HEK293 (cell line): ENCODE results near the gene PIP4K2C.

Experiments used
- CTCF ChIA-PET: fragments of 350-600 bp; formaldehyde crosslinking; extraction: SDS; loops from one replicate; lab custom pipeline; 2021; ENCODE audit warnings: antibody characterized with exemption; lab: Yijun Ruan, JAX
- POLR2A ChIA-PET: fragments of 300-600 bp; formaldehyde crosslinking; extraction: SDS; loops from one replicate; lab custom pipeline; 2020; ENCODE audit warnings: antibody characterized with exemption, inconsistent platforms; lab: Yijun Ruan, JAX
- H3K27ac ChIP-seq: fragments of 200-500 bp; sonication (Bioruptor generic); 2 replicates; pipeline ENCODE4 v1.5.1; 2014; ENCODE audit warnings: low read depth, low read length, control low read depth, inconsistent platforms; ENCODE audit errors: extremely low read depth
- H3K36me3 ChIP-seq, 2 experiments: fragments of 200-500 bp in 1 of 2; sonication (Bioruptor generic) in 1 of 2; 1 replicate in 1 of 2; 2 replicates in 1 of 2; pipeline ENCODE4 v1.5.1; 2014 to 2017; ENCODE audit warnings: inconsistent platforms in 2 of 2, low read length in 2 of 2; ENCODE audit not compliant: control insufficient read depth in 2 of 2, insufficient read depth in 1 of 2
- H3K4me1 ChIP-seq: fragments of 200-500 bp; sonication (Bioruptor generic); 2 replicates; pipeline ENCODE4 v1.5.1; 2014; ENCODE audit warnings: mild to moderate bottlenecking, low read length, inconsistent platforms; ENCODE audit not compliant: control insufficient read depth, insufficient read depth
- H3K4me3 ChIP-seq: 2 replicates; pipeline ENCODE4 v1.5.1; 2011; ENCODE audit warnings: low read depth, mild to moderate bottlenecking, control low read depth, low read length, moderate library complexity
- H3K9me3 ChIP-seq: fragments of 200-500 bp; sonication (Bioruptor generic); 2 replicates; pipeline ENCODE4 v1.5.1; 2014; ENCODE audit warnings: low read depth, low read length, inconsistent platforms; ENCODE audit not compliant: control insufficient read depth, insufficient read depth
- ELK4 ChIP-seq: IDR thresholded peaks from 2 replicates; pipeline ENCODE4 v1.6.1; 2011; ENCODE audit warnings: mild to moderate bottlenecking, low read depth, low read length, borderline replicate concordance
- HOXC10 ChIP-seq: sonication (generic); formaldehyde crosslinking; IDR thresholded peaks from 2 replicates; pipeline ENCODE4 v1.8.1; 2023; ENCODE audit warnings: mild to moderate bottlenecking, missing genetic modification reagents
- HOXD13 ChIP-seq: sonication (generic); formaldehyde crosslinking; IDR thresholded peaks from 2 replicates; pipeline ENCODE4 v1.8.0; 2022; ENCODE audit warnings: missing genetic modification reagents, borderline replicate concordance
- MEIS1 ChIP-seq: sonication (generic); formaldehyde crosslinking; IDR thresholded peaks from 2 replicates; pipeline ENCODE4 v1.8.1; 2022; ENCODE audit warnings: missing genetic modification reagents, mild to moderate bottlenecking, borderline replicate concordance
- TSHZ1 ChIP-seq: fragments of 450-650 bp; formaldehyde crosslinking; IDR thresholded peaks from 2 replicates; pipeline ENCODE4 v1.5.1; 2016; ENCODE audit warnings: missing biosample characterization, missing genetic modification characterization, borderline replicate concordance
- ZNF112 ChIP-seq: fragments of 450-650 bp; formaldehyde crosslinking; IDR thresholded peaks from 2 replicates; pipeline ENCODE4 v1.5.0; 2017; ENCODE audit warnings: missing biosample characterization, missing genetic modification characterization
- ZNF114 ChIP-seq: fragments of 450-650 bp; formaldehyde crosslinking; IDR thresholded peaks from 2 replicates; pipeline ENCODE4 v1.5.0; 2017; ENCODE audit warnings: missing biosample characterization, missing genetic modification characterization
- ZNF155 ChIP-seq: fragments of 450-650 bp; formaldehyde crosslinking; IDR thresholded peaks from 2 replicates; pipeline ENCODE4 v1.5.1; 2016; ENCODE audit warnings: missing biosample characterization, missing genetic modification characterization
- ZNF223 ChIP-seq: fragments of 450-650 bp; formaldehyde crosslinking; IDR thresholded peaks from 2 replicates; pipeline ENCODE4 v1.5.1; 2016; ENCODE audit warnings: missing biosample characterization, missing genetic modification characterization
- ZNF280D ChIP-seq: fragments of 450-650 bp; formaldehyde crosslinking; IDR thresholded peaks from 2 replicates; pipeline ENCODE4 v1.5.1; 2016; ENCODE audit warnings: missing biosample characterization, missing genetic modification characterization
- ZNF394 ChIP-seq: fragments of 450-650 bp; formaldehyde crosslinking; IDR thresholded peaks from 2 replicates; pipeline ENCODE4 v1.5.1; 2016; ENCODE audit warnings: missing biosample characterization, missing genetic modification characterization, mild to moderate bottlenecking, moderate library complexity, borderline replicate concordance
- ZNF426 ChIP-seq: fragments of 450-650 bp; formaldehyde crosslinking; IDR thresholded peaks from 2 replicates; pipeline ENCODE4 v1.5.1; 2017; ENCODE audit warnings: missing biosample characterization, missing genetic modification characterization, mild to moderate bottlenecking, inconsistent platforms, moderate library complexity
- ZNF433 ChIP-seq: fragments of 450-650 bp; formaldehyde crosslinking; IDR thresholded peaks from 2 replicates; pipeline ENCODE4 v1.5.1; 2016; ENCODE audit warnings: missing biosample characterization, missing genetic modification characterization, low read depth
- ZNF549 ChIP-seq: fragments of 450-650 bp; IDR thresholded peaks from 2 replicates; pipeline ENCODE4 v1.5.1; 2018; ENCODE audit warnings: missing biosample characterization, missing genetic modification characterization, mild to moderate bottlenecking, inconsistent platforms, moderate library complexity
- ZNF555 ChIP-seq: fragments of 450-650 bp; formaldehyde crosslinking; conservative IDR thresholded peaks from 2 replicates; pipeline ENCODE4 v1.5.1; 2017; ENCODE audit warnings: missing biosample characterization, mild to moderate bottlenecking, missing genetic modification characterization, inconsistent platforms
- ZNF560 ChIP-seq: fragments of 450-650 bp; formaldehyde crosslinking; IDR thresholded peaks from 2 replicates; pipeline ENCODE4 v1.5.1; 2017; ENCODE audit warnings: missing biosample characterization, missing genetic modification characterization, borderline replicate concordance
- ZNF621 ChIP-seq: fragments of 450-650 bp; formaldehyde crosslinking; IDR thresholded peaks from 2 replicates; pipeline ENCODE4 v1.5.1; 2017; ENCODE audit warnings: missing biosample characterization, missing genetic modification characterization
- ZNF626 ChIP-seq: fragments of 450-650 bp; sonication (Bioruptor Pico); formaldehyde crosslinking; IDR thresholded peaks from 2 replicates; pipeline ENCODE4 v1.5.1; 2018; ENCODE audit warnings: missing biosample characterization, missing genetic modification characterization, inconsistent platforms
- ZNF664 ChIP-seq: fragments of 450-650 bp; formaldehyde crosslinking; IDR thresholded peaks from 2 replicates; pipeline ENCODE4 v1.5.1; 2016; ENCODE audit warnings: missing biosample characterization, missing genetic modification characterization
- ZXDB ChIP-seq: fragments of 450-650 bp; formaldehyde crosslinking; IDR thresholded peaks from 2 replicates; pipeline ENCODE4 v1.5.1; 2016; ENCODE audit warnings: missing biosample characterization, missing genetic modification characterization

Gene PIP4K2C

GRCh38 chr12:57624441-57625220 is 33.6 kb downstream of the PIP4K2C start (continued):
- TF ChIP-seq ZNF280D (tag by site-specific recombination): no peak
- TF ChIP-seq ZNF223 (tag by site-specific recombination): no peak

- ChIA-PET POLR2A (no interaction called here), CTCF (interaction anchor here (0.8 to 1.3 kb wide), 6 partner anchors 18 to 43 kb away, joined by 4 to 7 read pairs (median 5); no protein-coding TSS in a partner anchor)
- H3K9me3 ChIP-seq: no peaks in the 10 kb centered on the region
- peaks cover 0 to 47% of the 10 kb centered on the region in 2 experiments; a peak in 1 of 3 replicates for H3K36me3 ChIP-seq
- no peak for TF ChIP-seq ZNF560 (tag by site-specific recombination)
- no peak for TF ChIP-seq ZNF114 (tag by site-specific recombination)
- TF ChIP-seq ZNF155 (tag by site-specific recombination): no peak
- TF ChIP-seq HOXD13 (CRISPR knock-in tag): no peak
- no peak for TF ChIP-seq TSHZ1 (tag by site-specific recombination)
- TF ChIP-seq ZNF112 (tag by site-specific recombination): no peak
- TF ChIP-seq MEIS1 (CRISPR knock-in tag): no peak
- no peak for TF ChIP-seq ZNF426 (tag by site-specific recombination)
- TF ChIP-seq ELK4: no peak
- no peak for TF ChIP-seq ZNF664 (tag by site-specific recombination)
- TF ChIP-seq ZNF433 (tag by site-specific recombination): no peak
- no peak for TF ChIP-seq ZNF621
- no peak for TF ChIP-seq ZNF555 (tag by site-specific recombination)
- TF ChIP-seq ZNF394 (tag by site-specific recombination): no peak
- TF ChIP-seq ZNF549 (tag by site-specific recombination): no peak
- TF ChIP-seq HOXC10: no peak
- no peak for TF ChIP-seq ZNF626
- TF ChIP-seq ZXDB (tag by site-specific recombination): no peak
- no peak overlapping the region for H3K27ac ChIP-seq
- no peak overlapping the region for H3K4me3 ChIP-seq
- H3K4me1 ChIP-seq: no peaks in the 10 kb centered on the region
These were observed 34.5 kb downstream of the PIP4K2C start for GRCh38 chr12:57625261-57626032.
